Measurements from ENCODE around the gene CRACDL.

CRACDL gene, protein sequence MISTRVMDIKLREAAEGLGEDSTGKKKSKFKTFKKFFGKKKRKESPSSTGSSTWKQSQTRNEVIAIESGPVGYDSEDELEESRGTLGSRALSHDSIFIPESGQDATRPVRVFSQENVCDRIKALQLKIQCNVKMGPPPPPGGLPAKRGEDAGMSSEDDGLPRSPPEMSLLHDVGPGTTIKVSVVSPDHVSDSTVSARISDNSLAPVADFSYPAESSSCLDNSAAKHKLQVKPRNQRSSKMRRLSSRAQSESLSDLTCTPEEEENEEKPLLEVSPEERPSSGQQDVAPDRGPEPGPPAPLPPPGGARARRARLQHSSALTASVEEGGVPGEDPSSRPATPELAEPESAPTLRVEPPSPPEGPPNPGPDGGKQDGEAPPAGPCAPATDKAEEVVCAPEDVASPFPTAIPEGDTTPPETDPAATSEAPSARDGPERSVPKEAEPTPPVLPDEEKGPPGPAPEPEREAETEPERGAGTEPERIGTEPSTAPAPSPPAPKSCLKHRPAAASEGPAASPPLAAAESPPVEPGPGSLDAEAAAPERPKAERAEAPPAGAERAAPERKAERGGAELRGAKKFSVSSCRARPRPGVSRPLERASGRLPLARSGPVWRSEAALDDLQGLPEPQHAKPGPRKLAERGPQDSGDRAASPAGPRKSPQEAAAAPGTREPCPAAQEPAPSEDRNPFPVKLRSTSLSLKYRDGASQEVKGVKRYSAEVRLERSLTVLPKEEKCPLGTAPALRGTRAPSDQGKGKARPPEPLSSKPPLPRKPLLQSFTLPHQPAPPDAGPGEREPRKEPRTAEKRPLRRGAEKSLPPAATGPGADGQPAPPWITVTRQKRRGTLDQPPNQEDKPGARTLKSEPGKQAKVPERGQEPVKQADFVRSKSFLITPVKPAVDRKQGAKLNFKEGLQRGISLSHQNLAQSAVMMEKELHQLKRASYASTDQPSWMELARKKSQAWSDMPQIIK

DNA sequence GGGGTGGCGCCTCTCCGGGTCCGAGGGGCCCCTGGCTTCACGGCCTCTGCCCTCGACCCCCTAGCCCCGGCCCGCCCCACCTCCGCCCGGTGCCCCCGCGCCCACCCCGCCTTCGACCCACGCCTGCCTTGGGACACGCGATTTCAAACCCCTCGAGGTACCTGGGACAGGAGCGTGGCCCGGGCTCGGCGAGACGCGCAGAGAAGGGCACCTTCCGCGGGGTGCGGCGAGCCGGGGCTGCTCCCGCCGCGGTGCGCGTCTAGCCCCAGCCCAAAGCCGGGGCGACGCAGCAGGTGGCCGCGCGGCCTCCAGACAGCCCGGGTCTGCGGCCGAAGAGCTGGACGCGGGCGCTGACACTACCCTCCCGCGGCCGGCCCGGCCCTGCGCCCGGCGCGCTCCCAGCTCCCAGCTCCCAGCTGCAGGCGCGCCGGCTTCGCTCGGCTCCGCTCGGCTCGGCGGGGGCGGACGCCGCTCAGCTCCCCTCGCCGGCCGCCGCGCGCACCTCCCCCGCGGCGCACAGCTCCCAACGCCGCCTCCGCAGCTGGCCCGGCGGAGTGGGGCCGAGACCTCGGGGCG is at the start of gene CRACDL:
TSS of gene CRACDL (minus strand) at position 449 of the 576 bp plus-strand sequence. CDS start 89,425 bp downstream, outside the sequence.
- no peak for DNase-seq

DNA sequence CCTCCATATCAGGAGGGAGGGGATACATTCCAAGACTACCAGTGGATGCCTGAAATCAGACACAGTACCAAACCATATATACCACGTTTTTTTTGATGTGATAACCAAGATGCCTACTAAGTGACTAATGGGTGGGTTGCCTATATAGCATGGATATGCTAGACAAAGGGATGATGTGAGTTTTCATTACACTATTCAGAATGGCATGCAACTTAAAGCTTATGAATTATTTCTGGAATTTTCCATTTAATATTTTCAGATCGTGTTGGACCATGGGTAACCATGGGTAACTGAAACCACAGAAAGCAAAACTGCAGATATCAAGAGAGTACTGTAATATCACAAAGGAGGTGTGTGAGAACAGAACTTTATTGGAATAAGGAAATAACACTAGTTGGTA is 39.6 kb upstream of the CRACDL start:
- DNase-seq = no peak

DNA sequence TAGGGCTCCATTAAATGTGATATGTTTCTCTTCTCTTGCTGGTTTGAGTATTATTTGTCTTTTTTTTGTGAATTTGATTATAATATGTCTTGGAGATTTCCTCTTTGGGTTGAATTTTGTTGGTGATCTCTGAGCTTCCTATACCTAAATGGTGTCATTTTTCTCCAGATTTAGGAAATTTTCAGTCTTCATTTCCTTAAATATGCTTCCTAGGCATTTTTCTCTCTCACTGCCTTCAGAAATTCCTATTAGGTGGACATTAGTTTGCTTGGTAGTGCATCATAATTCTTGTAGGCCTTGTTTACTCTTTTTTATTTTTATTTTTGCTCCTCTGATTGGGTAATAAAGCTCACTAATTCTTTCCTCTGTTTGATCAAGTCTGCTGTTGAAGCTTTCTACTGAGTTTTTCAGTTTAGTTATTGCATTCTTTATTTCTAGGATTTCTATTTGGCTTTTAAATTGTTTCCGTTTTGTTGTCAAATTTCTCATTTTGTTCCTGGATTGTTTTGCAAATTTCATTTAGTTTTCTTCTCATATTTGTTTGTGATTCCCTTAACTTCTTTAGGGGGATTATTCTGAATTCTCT is 36.6 kb upstream of the CRACDL start:
- no peak for DNase-seq

DNA sequence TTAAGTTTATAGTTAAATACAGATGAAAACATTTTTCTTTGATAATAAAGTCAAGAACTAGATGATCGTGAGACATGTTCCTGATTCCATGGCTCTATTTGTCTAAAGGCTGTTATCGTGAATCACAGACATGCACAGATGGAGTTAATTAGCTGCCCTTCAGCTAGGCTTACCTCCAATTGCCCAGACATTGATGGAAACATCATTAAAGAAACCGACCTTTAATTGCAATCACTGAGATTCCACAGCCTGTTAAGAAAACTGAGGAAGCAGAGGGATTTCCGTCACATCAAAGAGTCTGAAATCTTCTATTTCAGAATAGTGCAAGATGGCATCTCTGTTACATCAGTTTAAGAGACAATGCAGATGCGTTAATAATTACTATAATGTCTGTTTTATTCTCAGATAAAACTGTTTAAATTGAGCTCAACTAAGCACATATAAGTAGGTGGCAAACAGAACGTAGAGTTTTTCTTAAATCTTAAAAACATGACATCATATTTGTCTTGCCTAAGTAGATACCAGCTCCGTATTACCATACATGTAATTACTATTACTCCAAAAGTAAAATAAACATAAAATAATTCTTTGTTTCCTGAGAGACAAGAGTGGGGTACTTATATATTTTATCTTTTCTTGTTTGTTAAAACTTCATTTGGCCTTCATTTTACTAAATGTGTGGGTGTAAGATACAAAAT is 23.9 kb upstream of the CRACDL start:
- DNase-seq = no peak

DNA sequence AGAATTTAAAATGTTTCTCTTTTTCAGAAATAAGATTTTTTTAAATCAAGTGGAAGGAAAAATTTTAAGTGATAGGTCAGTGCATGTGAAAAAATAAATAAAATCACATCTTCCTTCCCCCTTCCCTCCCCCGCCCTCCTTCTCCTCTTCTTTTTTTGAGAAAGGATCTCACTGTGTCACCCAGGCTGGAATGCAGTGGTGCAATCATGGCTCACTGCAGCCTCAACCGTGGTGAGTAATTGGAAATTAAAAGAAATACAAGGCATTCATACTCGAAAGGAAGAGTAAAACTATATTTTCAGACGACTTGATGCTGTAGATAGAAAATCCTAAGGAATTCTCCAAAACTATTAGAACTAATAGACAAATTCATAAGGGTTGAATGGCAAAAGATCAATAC is 16.9 kb upstream of the CRACDL start:
- DNase-seq = no peak

DNA sequence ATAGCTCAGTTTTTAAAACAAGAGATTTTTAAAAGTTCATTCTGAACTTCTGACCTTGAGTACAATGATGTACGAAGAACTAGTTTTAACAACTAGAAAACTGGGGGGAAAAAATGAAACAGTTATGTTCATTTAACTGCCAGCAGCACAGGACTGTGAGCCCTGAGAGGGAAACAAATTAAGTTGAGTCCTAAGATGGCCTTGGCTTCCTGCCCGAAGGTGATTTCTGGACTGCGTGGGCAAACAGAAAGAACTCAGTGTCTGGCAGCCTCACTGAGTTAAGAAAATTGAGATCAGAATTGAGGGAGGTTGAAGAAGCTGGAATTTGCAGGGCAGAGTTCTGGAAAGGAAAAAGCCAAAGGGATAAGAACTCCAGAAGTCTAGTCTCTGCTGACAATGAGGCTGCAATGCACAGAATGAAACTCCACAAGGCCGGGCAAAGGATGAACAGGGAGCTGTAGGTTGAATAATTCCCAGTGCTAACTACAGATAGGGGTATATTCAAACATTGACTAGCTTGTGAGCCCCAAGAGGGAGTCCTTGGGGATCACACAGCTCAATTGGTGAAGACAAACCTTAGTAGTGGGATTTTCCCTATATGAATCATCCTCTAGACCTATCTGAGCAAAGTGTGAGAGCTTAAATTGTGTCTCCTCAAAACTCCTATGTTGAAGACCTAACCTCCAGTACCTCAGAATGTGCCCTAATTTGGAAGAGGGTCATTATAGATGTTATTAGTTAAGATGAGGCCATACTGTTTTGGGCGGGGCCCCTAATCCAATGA is 13.1 kb upstream of the CRACDL start:
- DNase-seq = no peak

DNA sequence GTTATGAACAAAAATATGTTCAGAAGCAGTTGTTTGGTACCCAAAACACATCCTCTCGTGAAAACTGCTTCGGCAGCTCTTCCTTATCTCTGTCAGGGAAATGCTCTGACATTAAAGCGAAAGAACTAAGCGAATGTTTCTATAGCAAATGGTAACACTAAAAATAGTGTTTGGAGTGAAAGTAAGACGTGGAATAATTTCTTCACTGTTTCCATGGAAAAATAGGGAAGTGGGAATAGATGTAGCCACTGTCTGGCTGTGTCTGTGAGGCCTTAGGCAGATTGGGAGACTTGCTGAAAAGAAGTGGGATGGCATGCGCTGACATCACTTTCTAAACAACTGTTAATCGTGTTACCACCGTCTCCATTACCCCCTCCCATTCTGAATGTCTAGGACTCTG is 11.5 kb upstream of the CRACDL start:
- no peak for DNase-seq

DNA sequence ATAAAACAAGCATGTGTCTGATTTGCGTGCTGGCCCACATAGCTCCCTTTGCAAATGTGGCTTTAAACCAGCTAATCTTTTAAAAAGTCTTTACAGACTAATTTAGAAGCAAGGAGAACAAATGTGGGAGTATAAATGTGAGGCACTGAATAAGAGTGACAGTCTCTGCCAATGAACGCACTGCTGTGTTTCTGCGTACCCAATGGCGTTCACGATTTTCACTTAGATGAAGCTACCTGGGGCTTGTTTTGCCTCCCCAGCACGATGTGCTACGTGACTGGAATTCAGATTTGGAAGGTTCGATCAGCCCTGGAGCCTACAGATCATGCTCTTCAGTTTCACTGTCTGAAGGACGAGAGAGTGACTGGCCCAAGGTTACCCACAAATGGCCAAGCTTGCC is 10.8 kb upstream of the CRACDL start:
- DNase-seq = no peak

DNA sequence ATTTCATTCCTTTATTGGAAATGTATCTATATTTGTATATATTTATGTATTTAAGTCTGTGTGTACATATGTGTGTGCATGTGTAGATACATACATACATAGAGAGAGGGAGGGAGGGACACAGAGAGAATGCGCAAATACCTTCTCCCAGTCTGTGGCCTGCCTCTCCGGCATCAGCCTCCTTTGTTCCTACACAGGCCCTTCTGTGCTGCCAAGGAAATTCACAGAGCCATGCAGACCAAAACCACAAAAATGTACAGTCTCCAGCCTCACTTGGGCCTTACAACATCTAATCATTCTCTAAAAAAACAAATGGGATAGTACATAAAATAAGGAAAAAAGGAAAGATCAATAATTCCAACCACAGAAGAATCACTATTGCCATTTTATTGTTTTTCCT is 8.8 kb upstream of the CRACDL start:
- DNase-seq = no peak

DNA sequence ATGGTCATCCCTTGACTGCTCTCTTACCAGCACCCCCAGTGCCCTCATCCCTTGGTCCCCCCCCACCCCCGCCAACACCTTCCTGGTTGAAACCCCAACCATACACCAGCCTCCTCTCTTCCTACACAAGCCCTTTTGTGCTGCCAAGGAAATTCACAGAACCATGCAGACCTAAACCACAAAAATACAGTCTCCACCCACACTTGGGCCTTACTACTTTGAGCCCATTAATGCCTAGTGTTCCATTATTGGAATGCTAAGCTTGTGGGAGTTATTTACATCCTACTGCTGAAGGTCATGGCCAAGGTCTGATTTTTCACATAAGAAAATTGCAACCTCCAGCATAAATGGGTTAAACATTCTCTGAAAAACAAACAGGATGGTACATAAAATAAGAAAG is 4.1 kb upstream of the CRACDL start:
- DNase-seq = no peak

DNA sequence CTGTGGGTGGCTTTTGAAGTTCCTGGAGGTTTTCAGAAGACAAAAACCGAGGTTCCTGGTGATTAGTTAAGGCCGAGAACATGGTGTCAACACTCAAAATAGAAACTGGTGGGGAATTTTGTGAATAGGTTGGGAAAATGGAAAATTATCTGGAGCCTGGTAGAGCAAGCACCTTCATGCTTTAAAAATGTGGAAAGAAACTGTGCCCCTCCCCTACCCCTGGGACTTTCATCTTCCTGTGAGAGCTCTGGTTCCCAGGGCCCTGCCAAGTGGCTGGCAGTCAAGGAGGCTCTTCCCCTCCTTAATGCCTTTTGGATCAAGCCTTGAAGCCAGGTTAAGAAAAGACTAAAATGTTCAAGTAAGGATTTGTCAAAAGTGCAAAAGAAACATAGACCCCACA is 1.9 kb upstream of the CRACDL start:
- DNase-seq = no peak

DNA sequence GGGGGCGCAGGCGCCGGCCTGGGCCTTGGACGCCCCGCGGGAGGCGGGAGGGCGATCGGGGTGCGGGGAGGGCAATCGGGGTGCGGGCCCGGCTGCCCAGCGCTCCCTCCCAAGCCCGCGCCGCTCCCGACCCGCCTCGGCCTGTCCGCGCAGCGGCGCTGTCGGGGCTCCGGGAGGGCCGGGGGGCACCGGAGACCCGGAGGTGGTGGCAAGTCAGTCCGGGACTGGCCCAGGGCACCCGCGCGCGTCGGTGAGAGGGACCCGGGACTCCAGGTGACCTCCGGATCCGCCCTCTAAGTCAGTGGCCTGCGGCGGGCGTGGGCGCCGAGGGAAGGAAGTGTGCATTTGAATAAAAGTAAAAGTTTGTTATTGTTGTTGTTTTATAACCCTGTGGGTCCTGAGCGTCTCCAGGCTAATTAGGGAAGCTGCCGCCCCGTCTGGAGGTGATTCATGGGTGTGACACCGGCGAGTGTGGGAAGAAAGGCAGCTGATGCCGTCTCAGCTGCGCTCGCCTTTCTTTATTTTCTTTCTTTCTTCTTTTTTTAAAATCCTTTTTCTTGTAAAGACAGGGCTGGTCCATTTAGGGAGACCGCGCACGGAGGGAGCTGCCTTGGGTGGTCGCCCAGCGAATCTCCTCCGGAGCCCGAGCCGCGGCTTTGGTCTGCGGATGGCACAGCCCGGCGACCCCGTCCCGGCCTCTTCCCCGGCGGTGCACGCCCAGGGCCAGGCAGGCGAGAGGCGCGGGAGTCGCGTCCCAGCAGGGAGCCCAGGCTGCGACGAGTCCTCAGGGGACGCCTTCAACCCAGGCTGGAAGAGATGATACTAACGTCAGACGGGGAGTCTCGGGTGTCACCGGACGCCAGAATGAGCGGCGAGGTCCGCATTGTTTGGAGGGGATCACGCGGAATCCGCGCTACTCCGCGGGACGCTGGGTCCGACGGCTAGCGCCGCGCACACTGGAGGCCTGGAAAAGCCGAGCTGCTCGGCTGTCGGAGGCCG is 627 bp upstream of the CRACDL start:
- DNase-seq = no peak

DNA sequence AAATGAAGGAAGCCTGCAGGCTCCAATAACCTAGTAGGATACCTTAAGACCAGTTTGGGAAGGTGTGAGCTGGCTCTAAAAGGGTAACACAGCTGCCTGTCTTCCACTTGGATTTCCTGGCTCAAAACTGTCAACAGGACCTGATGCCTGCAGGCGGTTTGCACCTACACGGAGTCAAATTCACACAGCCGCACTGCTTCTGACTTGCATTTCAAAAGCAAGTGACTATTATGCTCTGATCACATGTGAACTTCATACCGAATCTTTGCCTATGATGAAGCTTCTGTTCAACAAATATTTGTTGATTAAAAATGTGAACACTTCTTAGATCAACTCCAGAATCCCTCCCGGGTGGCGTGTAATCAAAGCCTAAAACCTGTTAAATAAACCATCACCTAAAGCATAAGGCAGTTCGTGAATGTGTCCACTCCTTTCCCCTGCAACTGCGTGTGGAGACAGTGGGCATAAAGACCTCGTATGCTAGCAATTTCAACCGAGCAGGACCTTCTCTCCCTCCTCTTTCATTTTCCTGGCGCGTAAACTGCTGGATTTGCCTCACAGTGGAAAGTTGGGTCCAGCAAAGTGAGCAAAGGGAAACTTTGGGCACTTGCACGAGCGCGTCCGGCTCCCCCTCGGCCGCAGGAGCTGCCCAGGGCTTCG is 784 bp downstream of the CRACDL start:
- DNase-seq = no peak

DNA sequence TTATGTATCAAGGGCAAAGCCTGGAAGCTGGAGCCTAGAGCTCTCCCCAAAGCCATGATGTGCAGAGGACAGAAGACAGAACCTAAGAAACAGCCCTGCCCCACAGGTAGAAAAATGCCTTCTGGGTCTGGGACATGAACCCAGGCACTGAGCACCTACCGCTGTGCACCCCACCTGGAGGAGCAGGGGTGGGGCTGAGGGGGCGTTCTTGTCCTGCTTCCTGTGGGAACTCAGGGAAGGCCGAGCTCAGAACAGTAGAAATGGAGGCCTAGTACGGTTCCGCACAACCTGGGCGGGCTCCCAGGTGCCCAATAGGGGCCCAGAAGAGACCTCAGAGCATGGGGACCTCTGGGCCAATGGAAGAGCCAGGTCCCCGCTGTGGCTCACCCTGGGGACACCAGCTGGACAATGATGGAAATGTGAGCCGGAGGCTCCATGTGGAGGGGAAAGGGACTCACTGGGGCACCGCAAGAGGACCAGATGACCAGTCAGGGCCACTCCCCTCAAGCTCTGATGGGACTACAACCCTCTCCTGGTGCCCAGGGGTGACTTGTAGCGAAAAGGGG is 3.2 kb downstream of the CRACDL start:
- DNase-seq = no peak

DNA sequence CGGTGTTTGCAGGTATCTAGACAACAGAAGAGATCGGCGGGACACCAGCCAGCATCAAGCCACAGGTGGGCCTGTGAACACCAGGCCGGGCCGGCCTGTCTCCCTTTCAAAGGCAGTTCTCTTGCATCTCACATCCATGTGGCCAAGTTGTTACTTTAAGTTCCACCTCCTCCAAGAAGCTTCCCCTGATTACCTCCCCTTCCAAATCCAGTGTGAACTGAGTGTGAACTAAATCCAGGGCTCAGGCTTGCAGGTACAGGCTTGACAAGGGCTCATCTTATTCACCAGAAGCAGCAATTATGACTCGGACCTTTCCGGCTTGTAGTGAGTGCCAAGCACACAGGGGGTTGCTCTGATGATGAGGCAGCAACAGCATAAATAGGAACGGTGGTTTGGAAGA is 3.9 kb downstream of the CRACDL start:
- DNase-seq = no peak

DNA sequence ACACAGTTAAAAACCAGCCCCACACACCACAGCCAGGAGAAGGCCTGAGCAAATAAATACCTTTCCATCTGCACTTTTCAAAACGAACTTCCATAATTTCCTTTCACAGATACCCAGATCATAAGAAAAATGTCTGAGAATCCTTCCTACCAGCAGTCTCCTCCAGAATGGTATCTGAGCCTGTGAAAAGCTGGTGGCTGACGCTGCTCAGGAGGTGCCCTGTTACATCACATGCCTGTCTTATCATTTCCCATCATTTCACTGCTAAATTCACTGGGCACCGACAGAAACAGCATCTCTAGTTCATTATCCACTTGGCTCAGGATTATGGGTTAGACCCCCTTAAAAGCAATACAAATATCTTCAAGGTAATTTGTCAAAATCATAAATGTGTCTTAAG is 4.4 kb downstream of the CRACDL start:
- no peak for DNase-seq

DNA sequence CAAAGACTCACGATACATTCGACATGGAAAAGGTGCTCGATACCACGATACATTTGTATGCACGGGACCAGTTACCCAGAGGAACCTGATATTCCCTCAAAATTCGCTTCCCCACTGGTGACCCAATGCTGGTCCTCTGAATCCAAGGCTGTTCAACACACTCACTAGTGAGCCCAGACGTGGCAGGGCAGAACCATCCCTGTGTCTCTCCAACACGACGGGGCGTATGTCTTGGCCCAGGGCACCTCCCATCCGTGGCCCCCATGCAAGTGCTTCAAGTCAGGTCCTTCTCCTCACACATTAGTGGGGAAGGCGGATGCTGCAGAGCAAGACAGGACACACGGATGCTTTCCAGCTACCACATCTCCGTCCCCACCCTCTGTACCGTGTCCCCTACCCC is 6.1 kb downstream of the CRACDL start:
- DNase-seq = no peak

DNA sequence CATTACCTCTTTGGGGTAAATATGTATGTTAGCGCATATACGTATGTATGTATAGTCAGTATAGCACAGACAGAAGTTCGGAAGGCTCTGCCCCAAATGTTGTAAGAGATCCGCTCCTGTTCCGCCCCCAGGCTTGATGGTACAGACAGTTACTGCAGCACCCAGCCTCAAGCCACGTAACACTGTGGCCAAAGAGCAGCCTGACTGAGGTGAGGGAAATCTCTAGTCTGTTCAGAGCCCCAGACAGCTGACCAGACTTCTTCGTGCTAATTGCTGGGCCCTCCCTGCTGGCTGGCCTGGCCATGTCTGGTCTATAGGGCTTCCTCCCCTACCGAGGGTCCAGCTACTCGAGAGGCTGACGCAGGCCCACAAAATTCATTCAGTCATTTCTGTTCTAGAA is 7.8 kb downstream of the CRACDL start:
- no peak for DNase-seq

DNA sequence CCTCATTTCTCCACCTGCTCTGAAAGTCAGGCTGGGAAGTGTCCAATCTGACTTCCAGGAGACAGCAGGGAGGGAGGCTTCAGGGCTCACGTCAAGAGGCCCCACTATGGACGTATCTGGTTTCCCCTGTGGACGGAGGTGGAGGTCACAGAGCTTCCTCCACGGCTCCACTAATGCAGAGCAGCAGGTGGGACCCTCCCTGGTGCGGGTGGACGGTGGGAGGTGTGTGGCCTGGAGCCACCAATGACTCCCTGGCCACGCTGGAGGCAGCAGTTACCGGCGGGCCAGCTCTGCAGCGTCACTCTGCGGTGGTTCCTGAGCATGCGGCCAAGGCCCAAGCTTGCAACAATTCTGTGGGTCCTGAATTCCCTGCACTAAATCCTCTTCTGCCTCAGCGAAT is 9.0 kb downstream of the CRACDL start:
- DNase-seq = no peak

DNA sequence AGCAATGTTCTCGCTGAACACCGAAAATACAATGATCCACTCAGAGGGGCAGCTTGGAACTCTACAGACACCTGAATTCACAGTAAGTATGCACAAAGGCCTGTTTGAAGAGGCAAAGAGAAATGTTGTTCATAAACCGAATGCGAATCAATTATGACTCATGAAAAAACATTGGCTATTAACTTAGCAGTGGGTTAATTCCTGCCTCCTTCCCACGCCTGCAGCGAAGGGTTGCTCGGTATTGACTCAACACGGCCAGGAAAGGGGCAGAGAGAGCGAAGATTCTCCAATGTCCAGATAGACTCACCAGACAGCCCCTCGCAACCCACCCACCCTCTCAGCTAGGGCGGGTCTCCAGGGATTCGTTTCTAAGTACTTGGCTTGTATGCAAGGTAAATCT is 9.4 kb downstream of the CRACDL start:
- no peak for DNase-seq
